HG03575 (cell line): ENCODE measurements around the gene DAP.

Experiments used
- ATAC-seq: cut with Tn5 transposase; IDR thresholded peaks from one replicate; pipeline ENCODE4 v1.9.1; 2021; ENCODE audit not compliant: unreplicated experiment, insufficient number of reproducible peaks, low FRiP score; ENCODE audit errors: extremely low read depth

The DAP gene

GRCh38 chr5:10762776-10763500 is 1.9 kb upstream of the DAP start:
- no peak for ATAC-seq

GRCh38 chr5:10761933-10762775 is 1.1 kb upstream of the DAP start:
- no peak for ATAC-seq

DNA sequence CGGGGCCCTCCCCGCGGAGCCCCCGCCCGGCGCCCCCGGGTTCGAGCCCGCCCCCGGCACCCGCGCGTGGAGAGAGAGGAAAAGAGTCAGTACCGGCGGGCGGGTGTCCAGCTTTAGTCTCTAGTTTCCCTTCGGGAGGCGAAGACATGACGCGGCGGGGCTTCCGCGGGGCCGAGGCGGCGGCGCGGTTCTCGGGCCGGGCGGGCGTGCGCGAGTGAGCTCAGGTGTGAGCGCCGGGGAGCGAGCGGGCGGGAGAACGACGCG is 181 bp downstream of the DAP start:
- ATAC-seq, result no peak

DNA sequence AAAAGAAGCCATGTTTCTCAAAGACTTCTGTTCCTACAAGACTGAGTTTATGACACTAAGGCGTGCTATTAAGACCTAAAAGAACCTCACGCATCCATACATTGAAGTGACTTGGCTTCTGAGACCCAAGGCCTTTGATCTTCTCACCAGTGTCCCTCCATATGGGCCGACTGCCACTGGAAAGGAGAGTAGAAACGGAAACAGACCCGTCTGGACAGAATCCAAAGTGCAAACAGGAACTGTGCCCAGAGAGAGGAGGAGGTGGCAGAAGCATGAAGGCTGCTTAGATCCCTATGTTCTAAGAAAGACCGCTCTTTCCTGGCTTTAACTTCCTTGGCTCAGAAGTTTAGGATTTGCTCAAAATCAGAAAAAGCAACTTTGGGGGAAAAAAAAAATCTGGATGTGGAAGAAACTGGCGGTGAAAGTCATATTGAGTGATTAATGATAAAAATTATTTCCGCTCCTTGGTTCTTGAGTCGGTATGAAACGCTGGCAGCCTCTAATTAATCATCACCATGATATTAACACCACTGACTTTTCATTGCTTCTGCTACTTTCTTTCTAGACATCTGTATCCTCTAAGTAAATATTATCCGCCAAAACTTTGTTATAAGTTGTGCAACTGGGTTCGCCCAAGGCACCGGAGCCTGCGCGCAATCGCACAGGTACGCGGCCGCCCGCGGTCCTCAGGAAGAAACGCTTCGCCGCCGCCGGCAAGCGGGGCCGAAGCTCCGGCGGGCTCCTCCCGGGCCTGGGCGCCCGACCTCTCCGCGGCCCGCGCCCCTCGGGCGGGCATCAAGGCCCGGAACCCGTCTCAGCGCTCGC is 726 bp downstream of the DAP start:
- no peak for ATAC-seq

GRCh38 chr5:10759111-10759510 is 1.9 kb downstream of the DAP start:
- no peak for ATAC-seq

- ATAC-seq, result no peak
Observed at GRCh38 chr5:10757922-10758555, 3.0 kb downstream of the DAP start.

DNA sequence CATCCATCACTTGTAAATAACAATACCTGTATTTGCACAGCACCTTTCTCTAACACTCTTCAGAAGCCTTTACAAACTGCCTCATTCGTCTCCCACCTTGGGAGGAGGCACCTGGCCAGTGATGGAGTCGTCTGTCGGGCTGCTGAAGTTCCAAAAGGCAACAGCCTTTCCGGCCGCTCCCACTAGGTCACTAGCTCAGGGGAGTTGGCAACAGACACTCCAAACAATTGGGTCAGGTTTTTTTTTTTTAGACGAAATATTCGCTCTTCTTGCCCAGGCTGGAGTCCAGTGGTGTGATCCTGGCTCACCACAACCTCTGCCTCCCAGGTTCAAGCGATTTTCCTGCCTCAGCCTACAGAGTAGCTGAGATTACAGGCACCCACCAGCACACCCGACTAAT is 4.0 kb downstream of the DAP start:
- ATAC-seq, result no peak

GRCh38 chr5:10756549-10756948 is 4.5 kb downstream of the DAP start:
- no peak for ATAC-seq

GRCh38 chr5:10753178-10753577 is 7.9 kb downstream of the DAP start:
- ATAC-seq, result no peak

- no peak for ATAC-seq
Observed at GRCh38 chr5:10752451-10752850, 8.6 kb downstream of the DAP start.

- no peak for ATAC-seq
Observed at GRCh38 chr5:10750909-10751308, 10.1 kb downstream of the DAP start.

DNA sequence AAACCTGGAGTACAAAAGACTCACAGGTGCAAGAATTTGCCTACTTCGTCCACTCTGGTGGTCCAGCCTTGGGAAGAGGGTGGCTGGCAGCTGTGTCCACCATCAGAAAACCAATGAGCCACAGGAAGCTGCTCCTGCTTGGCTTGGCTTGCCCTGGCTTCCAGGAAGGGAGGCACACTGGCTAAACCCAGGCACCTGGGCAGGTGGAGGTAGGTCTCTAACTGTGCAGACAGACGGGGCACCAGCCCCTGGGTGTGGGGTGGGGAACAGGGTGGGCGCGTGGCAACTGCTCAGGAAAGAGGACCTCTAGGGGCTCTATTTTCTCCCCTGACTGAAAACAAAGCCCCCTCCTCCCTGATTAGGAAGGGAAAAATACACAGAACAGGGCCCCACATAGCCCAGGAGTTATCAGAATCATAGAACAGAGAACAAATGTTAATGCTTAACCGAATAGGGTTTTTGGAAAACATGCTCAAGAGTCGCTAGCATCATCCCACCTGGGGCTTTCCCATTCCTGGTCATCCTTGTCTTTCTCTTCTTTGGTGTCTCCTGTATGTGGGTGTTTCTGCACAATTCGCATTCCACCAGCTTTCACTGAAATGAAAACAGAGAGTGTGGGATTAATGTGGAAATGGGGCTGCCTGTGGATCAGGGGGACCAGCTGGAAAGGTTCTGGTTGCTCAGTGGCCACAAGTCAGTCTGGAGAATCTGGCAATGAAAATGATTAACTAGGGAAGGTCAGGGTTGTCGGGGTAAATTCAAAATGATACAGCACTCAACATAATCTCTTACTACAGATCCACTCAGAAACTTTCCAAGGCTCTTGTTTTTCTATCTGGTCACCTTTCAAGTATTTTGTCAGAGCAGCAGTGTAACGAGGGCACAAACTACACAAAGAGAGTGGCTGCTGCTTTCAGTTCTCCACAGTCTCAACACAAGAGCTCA is 13.1 kb downstream of the DAP start:
- no peak for ATAC-seq

- no peak for ATAC-seq
Observed at GRCh38 chr5:10746711-10747110, 14.3 kb downstream of the DAP start.

DNA sequence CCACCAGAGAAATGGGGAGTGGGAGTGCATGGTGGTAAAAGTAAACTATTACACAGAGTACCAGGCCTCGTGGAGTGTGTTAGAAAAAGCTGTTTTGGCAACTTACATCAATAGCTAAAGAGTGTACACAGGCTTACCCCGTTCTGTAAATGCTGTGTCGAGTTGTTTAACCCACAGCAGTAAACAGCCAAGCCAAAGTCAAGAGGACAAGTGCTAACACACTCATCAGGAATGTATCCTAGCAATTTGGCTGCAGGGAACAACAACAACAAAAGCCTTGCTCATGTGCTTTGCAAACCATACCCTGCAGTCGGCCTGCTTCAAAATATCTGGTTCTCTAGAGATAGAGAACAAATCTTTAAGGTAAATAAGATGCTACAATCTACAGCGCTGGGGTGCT is 15.9 kb downstream of the DAP start:
- no peak for ATAC-seq

GRCh38 chr5:10744681-10745080 is 16.4 kb downstream of the DAP start:
- ATAC-seq, result no peak

- no peak for ATAC-seq
Observed at GRCh38 chr5:10743951-10744350, 17.1 kb downstream of the DAP start.

DNA sequence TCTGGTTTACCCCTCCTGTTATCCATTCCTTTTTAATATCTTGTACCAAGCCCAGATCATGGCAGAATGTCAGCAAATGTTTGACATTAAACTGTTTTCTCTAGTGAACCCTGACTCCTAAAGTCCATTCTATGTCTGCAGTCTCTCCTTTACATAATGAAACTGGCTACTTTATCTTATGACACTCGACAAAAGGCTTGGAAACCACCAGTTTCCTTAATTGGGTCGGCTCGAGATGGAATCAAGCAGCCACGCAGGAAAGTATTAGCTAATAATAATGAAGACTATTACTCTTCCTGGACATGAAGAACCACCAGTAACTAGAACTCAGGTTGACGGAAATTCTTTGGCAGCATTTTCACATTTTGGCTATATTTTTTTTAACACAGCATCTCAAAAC is 17.5 kb downstream of the DAP start:
- ATAC-seq, result no peak

GRCh38 chr5:10741661-10742060 is 19.4 kb downstream of the DAP start:
- ATAC-seq, result no peak
